ENCODE results near the gene C5orf47.

- TF ChIP-seq CTCF (IDR thresholded peaks at IDR 0.05) (no peak), POLR2A (IDR thresholded peaks at IDR 0.05) (no peak), EP300 (IDR thresholded peaks at IDR 0.05) (no peak)
Measured at GRCh38 chr5:173963867-173964441, 25.0 kb upstream of the C5orf47 start.
